DMS 273 (cell line): Measurements from ENCODE around the gene SPO11.

Experiments used
- DNase-seq: peaks from one replicate; lab custom pipeline; 2025; ENCODE audit not compliant: unreplicated experiment; lab: John Stamatoyannopoulos, UW

SPO11 gene

GRCh38 chr20:57329608-57330221 lies at the start of gene SPO11:
TSS of gene SPO11 (plus strand) at chr20:57329803. CDS start at chr20:57329868, 65 bp downstream.
- DNase-seq, result no peak

GRCh38 chr20:57280221-57280620 lies 49.4 kb upstream of the SPO11 start:
- peak; percentile 49 for DNase-seq

GRCh38 chr20:57281900-57282299 lies 47.7 kb upstream of the SPO11 start:
- no peak for DNase-seq

- no peak for DNase-seq
Measured at GRCh38 chr20:57282670-57283361, 46.8 kb upstream of the SPO11 start.

GRCh38 chr20:57283860-57284259 lies 45.7 kb upstream of the SPO11 start:
- no peak for DNase-seq

GRCh38 chr20:57287007-57287880 lies 42.4 kb upstream of the SPO11 start:
- no peak for DNase-seq

GRCh38 chr20:57287901-57288300 lies 41.7 kb upstream of the SPO11 start:
- DNase-seq, result no peak

GRCh38 chr20:57288651-57289277 lies 40.8 kb upstream of the SPO11 start:
- no peak for DNase-seq

GRCh38 chr20:57289391-57290177 lies 40.0 kb upstream of the SPO11 start:
- no peak for DNase-seq

- DNase-seq, result no peak
Measured at GRCh38 chr20:57290178-57290484, 39.5 kb upstream of the SPO11 start.

- DNase-seq, result no peak
Measured at GRCh38 chr20:57291003-57291402, 38.6 kb upstream of the SPO11 start.

- DNase-seq, result no peak
Measured at GRCh38 chr20:57291694-57292093, 37.9 kb upstream of the SPO11 start.

GRCh38 chr20:57292611-57293010 lies 37.0 kb upstream of the SPO11 start:
- DNase-seq, result no peak

GRCh38 chr20:57293995-57294394 lies 35.6 kb upstream of the SPO11 start:
- no peak for DNase-seq

GRCh38 chr20:57294550-57294949 lies 35.1 kb upstream of the SPO11 start:
- DNase-seq, result no peak

GRCh38 chr20:57298457-57298856 lies 31.1 kb upstream of the SPO11 start:
- no peak for DNase-seq

GRCh38 chr20:57301026-57301425 lies 28.6 kb upstream of the SPO11 start:
- no peak for DNase-seq

- DNase-seq, result no peak
Measured at GRCh38 chr20:57306747-57307146, 22.9 kb upstream of the SPO11 start.

GRCh38 chr20:57308451-57309271 lies 20.9 kb upstream of the SPO11 start:
- no peak for DNase-seq

GRCh38 chr20:57309544-57310115 lies 20.0 kb upstream of the SPO11 start:
- no peak for DNase-seq
